Smooth muscle cell of trachea (primary cell): ENCODE data around the gene PCID2. TPM values are rescaled to one million over a fixed set of nuclear protein-coding genes. Genes with fewer than 3 reads are reported as not detected.

Experiments used
- total RNA-seq: library from RNA; depleted of rRNA; stranded (reverse); fragments of >200 nt; gene quantifications from 2 replicates; pipeline ENCODE4 v1.2.1, GENCODE V29; 2014

Gene PCID2
- 90.1 and 99.3 TPM in 2 replicates for total RNA-seq

GRCh38 chr13:113208421-113209335 lies at the start of gene PCID2:
Gene PCID2, minus strand, starts transcription at chr13:113208669. Its CDS starts 35 bp downstream, at chr13:113208634.

GRCh38 chr13:113209336-113209758 lies 878 bp upstream of the PCID2 start, which contains the start of gene CUL4A:
Gene CUL4A, plus strand, starts transcription at chr13:113209613. Its CDS starts 15 bp downstream, at chr13:113209628.

GRCh38 chr13:113157929-113158747 lies 50.3 kb downstream of the PCID2 start, which contains the start of gene PROZ:
Gene PROZ, plus strand, starts transcription at chr13:113158648. Its CDS starts 13 bp downstream, at chr13:113158661.

Other genes starting within 250 kb of the PCID2 start
- gene MCF2L, start 239.5 kb downstream of the PCID2 start, total RNA-seq, result 0.15 and 0.33 TPM in 2 replicates
- under 0.01 TPM in 1 of 2 replicates, not detected in the other for gene F7, start 102.9 kb downstream of the PCID2 start, total RNA-seq
- gene F10, start 85.9 kb downstream of the PCID2 start, total RNA-seq, result 9.3 and 33.4 TPM in 2 replicates
- not detected in 2 replicates for gene PROZ, start 50.0 kb downstream of the PCID2 start, total RNA-seq
- gene CUL4A, start 944 bp upstream of the PCID2 start, total RNA-seq, result 170 and 190 TPM in 2 replicates
- gene LAMP1, start 88.6 kb upstream of the PCID2 start, total RNA-seq, result 161 and 319 TPM in 2 replicates
- 3.8 and 8.7 TPM in 2 replicates for gene GRTP1, start 155.5 kb upstream of the PCID2 start, total RNA-seq
- gene ADPRHL1, start 244.8 kb upstream of the PCID2 start, total RNA-seq, result 1.0 and 5.8 TPM in 2 replicates